H9 (cell line): ENCODE results near the gene H6PD. TPM values are rescaled to one million over a fixed set of nuclear protein-coding genes. Genes with fewer than 3 reads are reported as not detected.

Source experiments
- DNase-seq: peaks from one replicate; pipeline ENCODE4 v3.0.0-alpha.2; 2017
- H2AFZ ChIP-seq: one replicate; pipeline ENCODE4 v1.6.1; 2013; ENCODE audit warnings: mild to moderate bottlenecking, low read length, control low read depth, moderate library complexity
- H2AK5ac ChIP-seq: 2 replicates; pipeline ENCODE4 v1.6.1; 2013; ENCODE audit warnings: low read length, control low read depth, mixed read lengths; ENCODE audit not compliant: insufficient read length
- H2BK120ac ChIP-seq: one replicate; pipeline ENCODE4 v1.6.1; 2013; ENCODE audit warnings: low read depth, mild to moderate bottlenecking, low read length, control low read depth, inconsistent platforms; ENCODE audit not compliant: poor library complexity, severe bottlenecking
- H2BK12ac ChIP-seq: 2 replicates; pipeline ENCODE4 v1.6.1; 2013; ENCODE audit warnings: low read length, control low read depth, mixed read lengths, low read depth; ENCODE audit not compliant: insufficient read length
- H2BK15ac ChIP-seq: 2 replicates; pipeline ENCODE4 v1.6.1; 2013; ENCODE audit warnings: low read depth, low read length, control low read depth
- H2BK20ac ChIP-seq: one replicate; pipeline ENCODE4 v1.6.1; 2013; ENCODE audit warnings: low read depth, mild to moderate bottlenecking, low read length, control low read depth, inconsistent platforms; ENCODE audit not compliant: poor library complexity, severe bottlenecking
- H2BK5ac ChIP-seq: 2 replicates; pipeline ENCODE4 v1.6.1; 2013; ENCODE audit warnings: low read length, control low read depth, mixed read lengths; ENCODE audit not compliant: insufficient read length
- H3K14ac ChIP-seq: 2 replicates; pipeline ENCODE4 v1.6.1; 2013; ENCODE audit warnings: low read length, control low read depth; ENCODE audit not compliant: insufficient read depth
- H3K18ac ChIP-seq: 2 replicates; pipeline ENCODE4 v1.6.1; 2013; ENCODE audit warnings: low read depth, mild to moderate bottlenecking, mixed read lengths, low read length, control low read depth; ENCODE audit not compliant: insufficient read length
- H3K23ac ChIP-seq: 2 replicates; pipeline ENCODE4 v1.6.1; 2013; ENCODE audit warnings: low read length, control low read depth, mixed read lengths, low read depth; ENCODE audit not compliant: insufficient read length
- H3K23me2 ChIP-seq: 2 replicates; pipeline ENCODE4 v1.6.1; 2013; ENCODE audit warnings: low read depth, mild to moderate bottlenecking, mixed read lengths, low read length, control low read depth; ENCODE audit not compliant: insufficient read length, poor library complexity, severe bottlenecking
- H3K27ac ChIP-seq: 2 replicates; pipeline ENCODE4 v1.5.1; 2013; ENCODE audit warnings: low read length, control low read depth, mixed read lengths, low read depth; ENCODE audit not compliant: insufficient read length
- H3K27me3 ChIP-seq: 2 replicates; pipeline ENCODE4 v1.6.1; 2013; ENCODE audit warnings: low read length, control low read depth, inconsistent platforms; ENCODE audit not compliant: insufficient read depth
- H3K4ac ChIP-seq: 2 replicates; pipeline ENCODE4 v1.6.1; 2013; ENCODE audit warnings: low read depth, mild to moderate bottlenecking, control low read depth, inconsistent platforms, low read length, moderate library complexity
- H3K4me1 ChIP-seq: 2 replicates; pipeline ENCODE4 v1.6.1; 2013; ENCODE audit warnings: low read length, control low read depth, inconsistent platforms; ENCODE audit not compliant: insufficient read depth
- H3K4me2 ChIP-seq: 2 replicates; pipeline ENCODE4 v1.6.1; 2013; ENCODE audit warnings: low read length, control low read depth, mixed read lengths; ENCODE audit not compliant: insufficient read length, insufficient read depth
- H3K56ac ChIP-seq: 2 replicates; pipeline ENCODE4 v1.6.1; 2013; ENCODE audit warnings: low read depth, mild to moderate bottlenecking, mixed read lengths, low read length, control low read depth; ENCODE audit not compliant: insufficient read length
- H3K79me1 ChIP-seq: 2 replicates; pipeline ENCODE4 v1.6.1; 2013; ENCODE audit warnings: low read depth, mild to moderate bottlenecking, moderate library complexity, low read length, control low read depth, inconsistent platforms; ENCODE audit not compliant: insufficient read depth, poor library complexity, severe bottlenecking
- H3K79me2 ChIP-seq: 2 replicates; pipeline ENCODE4 v1.6.1; 2013; ENCODE audit warnings: low read length, control low read depth, inconsistent platforms; ENCODE audit not compliant: insufficient read depth
- H3K9ac ChIP-seq: 2 replicates; pipeline ENCODE4 v1.6.1; 2013; ENCODE audit warnings: low read length, control low read depth, mixed read lengths; ENCODE audit not compliant: insufficient read length; ENCODE audit errors: extremely low read depth
- H3K9me3 ChIP-seq: one replicate; pipeline ENCODE4 v1.6.1; 2013; ENCODE audit warnings: low read depth, low read length, inconsistent platforms; ENCODE audit not compliant: control insufficient read depth
- H3T11ph ChIP-seq: one replicate; pipeline ENCODE4 v1.6.1; 2013; ENCODE audit warnings: mild to moderate bottlenecking, low read length, control low read depth, inconsistent platforms
- H4K20me1 ChIP-seq: one replicate; pipeline ENCODE4 v1.6.1; 2013; ENCODE audit not compliant: control insufficient read depth, insufficient read length, insufficient read depth
- H4K5ac ChIP-seq: 2 replicates; pipeline ENCODE4 v1.6.1; 2013; ENCODE audit warnings: low read depth, mild to moderate bottlenecking, mixed read lengths, low read length, control low read depth; ENCODE audit not compliant: insufficient read length
- H4K8ac ChIP-seq: replicated peaks from 2 replicates; pipeline ENCODE4 v1.6.1; 2013; ENCODE audit warnings: low read length, control low read depth, mixed read lengths, low read depth; ENCODE audit not compliant: insufficient read length
- H4K91ac ChIP-seq: 2 replicates; pipeline ENCODE4 v1.6.1; 2013; ENCODE audit warnings: low read depth, mild to moderate bottlenecking, moderate library complexity, mixed read lengths, low read length, control low read depth; ENCODE audit not compliant: insufficient read length
- H3K27ac Mint-ChIP-seq, 3 experiments: 2 replicates in 2 of 3; 3 replicates in 1 of 3; pipeline ENCODE4 v1.8.0; 2020 to 2021; ENCODE audit warnings: mixed read lengths in 3 of 3, mild to moderate bottlenecking in 1 of 3, moderate library complexity in 1 of 3
- H3K27me3 Mint-ChIP-seq: 2 replicates; pipeline ENCODE4 v1.8.0; 2021; ENCODE audit warnings: low read depth, mild to moderate bottlenecking, moderate library complexity, mixed read lengths
- H3K36me3 Mint-ChIP-seq, 3 experiments: 2 replicates in 2 of 3; 3 replicates in 1 of 3; pipeline ENCODE4 v1.8.0; 2020 to 2021; ENCODE audit warnings: low read depth in 3 of 3, mixed read lengths in 3 of 3; ENCODE audit not compliant: insufficient read depth in 1 of 3
- H3K4me1 Mint-ChIP-seq, 2 experiments: 2 replicates each; pipeline ENCODE4 v1.8.0; 2020; ENCODE audit warnings: mixed read lengths in 2 of 2
- H3K4me3 Mint-ChIP-seq, 2 experiments: 2 replicates in 1 of 2; 3 replicates in 1 of 2; pipeline ENCODE4 v1.8.0; 2020 to 2021; ENCODE audit warnings: mild to moderate bottlenecking in 2 of 2, mixed read lengths in 2 of 2, moderate library complexity in 1 of 2
- H3K9me3 Mint-ChIP-seq, 2 experiments: 2 replicates in 1 of 2; 3 replicates in 1 of 2; pipeline ENCODE4 v1.8.0; 2020; ENCODE audit warnings: mild to moderate bottlenecking in 2 of 2, mixed read lengths in 2 of 2, moderate library complexity in 1 of 2
- CTCF ChIP-seq: fragments of 200-600 bp; sonication (generic); conservative IDR thresholded peaks from 3 replicates; pipeline ENCODE4 v1.8.0; 2021; ENCODE audit warnings: antibody characterized with exemption, mild to moderate bottlenecking
- WGBS: extraction: QIAGEN DNeasy Blood & Tissue Kit; methylation state at CpG from one replicate; pipeline ENCODE4 v1.1.7; 2013; ENCODE audit warnings: missing lambda C conversion rate, low lambda C conversion rate, mixed read lengths; ENCODE audit not compliant: insufficient read length; ENCODE audit errors: extremely low coverage; 5-methylcytosine and 5-hydroxymethylcytosine counted together
- total RNA-seq: library from RNA; stranded (reverse); gene quantifications from 2 replicates; pipeline ENCODE4 v1.2.1, GENCODE V29; 2021

The H6PD gene
- total RNA-seq, 1 experiment from 2014 or later: 7.9 TPM

GRCh38 chr1:9191231-9191630 is 43.3 kb upstream of the H6PD start:
- no peak overlapping the region for H3K27ac ChIP-seq
- no peak overlapping the region for H2BK120ac ChIP-seq
- no peak overlapping the region for H3K14ac ChIP-seq
- no peak overlapping the region for H3K4me2 ChIP-seq
- no CpG with 5 or more reads among the region's 10 CpGs for WGBS
- H3K27me3 ChIP-seq: no peaks in the 10 kb centered on the region
- peaks cover 0 to 4% of the 10 kb centered on the region in 2 experiments; a peak in 2 of 5 replicates for H3K9me3 Mint-ChIP-seq
- no peak overlapping the region for H3K4ac ChIP-seq
- H2BK5ac ChIP-seq: no peak overlapping the region
- H2BK20ac ChIP-seq: no peak overlapping the region
- no peak for DNase-seq
- H3K56ac ChIP-seq: no peak overlapping the region
- H4K5ac ChIP-seq: no peak overlapping the region
- peaks cover 0 to 3% (median 2%) of the 10 kb centered on the region in 3 experiments; a peak in 1 of 7 replicates for H3K36me3 Mint-ChIP-seq
- H3K23ac ChIP-seq: no peak overlapping the region
- no peaks in the 10 kb centered on the region for H3K23me2 ChIP-seq
- H3K4me3 Mint-ChIP-seq: no peak overlapping the region
- no peak overlapping the region; a peak in 1 of 7 replicates for H3K27ac Mint-ChIP-seq
- H3K4me1 ChIP-seq: no peaks in the 10 kb centered on the region
- H4K8ac ChIP-seq: no peak overlapping the region
- H3K79me1 ChIP-seq: no peaks in the 10 kb centered on the region
- H2BK12ac ChIP-seq: no peak overlapping the region
- H3K9me3 ChIP-seq: no peaks in the 10 kb centered on the region
- H2BK15ac ChIP-seq: no peak overlapping the region
- no peak overlapping the region for H3K18ac ChIP-seq
- peaks cover 14% of the 10 kb centered on the region for H3K27me3 Mint-ChIP-seq
- H4K91ac ChIP-seq: no peak overlapping the region
- H4K20me1 ChIP-seq: no peaks in the 10 kb centered on the region
- H3K9ac ChIP-seq: no peak overlapping the region
- no peak overlapping the region for H2AK5ac ChIP-seq
- no peak overlapping the region for H2AFZ ChIP-seq
- no peaks in the 10 kb centered on the region for H3K79me2 ChIP-seq
- TF ChIP-seq CTCF: no peak
- H3T11ph ChIP-seq: no peak overlapping the region
- H3K4me1 Mint-ChIP-seq: peaks cover 12 to 22% of the 10 kb centered on the region in 2 experiments
